Upper lobe of right lung (tissue), 1 donor: ENCODE results near the gene POT1. TPM values are rescaled to one million over a fixed set of nuclear protein-coding genes. Genes with fewer than 3 reads are reported as not detected.

Source experiments
- ATAC-seq: fragments of 200-7000 bp; cut with Tn5 transposase; one replicate; pipeline ENCODE4 v1.9.1; 2020; ENCODE audit warnings: mild to moderate bottlenecking, moderate library complexity
- DNase-seq: peaks from one replicate; pipeline ENCODE4 v3.0.0-alpha.2; 2020
- H3K27ac ChIP-seq: fragments of 200-600 bp; one replicate; pipeline ENCODE4 v1.8.0; 2022
- H3K27me3 ChIP-seq: fragments of 200-600 bp; one replicate; pipeline ENCODE4 v1.8.0; 2022; ENCODE audit warnings: mild to moderate bottlenecking
- H3K36me3 ChIP-seq: fragments of 200-600 bp; one replicate; pipeline ENCODE4 v1.8.0; 2022
- H3K4me1 ChIP-seq: fragments of 200-600 bp; one replicate; pipeline ENCODE4 v1.8.0; 2022
- H3K4me3 ChIP-seq: fragments of 200-600 bp; one replicate; pipeline ENCODE4 v1.8.0; 2022; ENCODE audit warnings: mild to moderate bottlenecking
- H3K9me3 ChIP-seq: fragments of 200-600 bp; one replicate; pipeline ENCODE4 v1.8.0; 2022
- CTCF ChIP-seq: fragments of 200-600 bp; IDR thresholded peaks from one replicate; pipeline ENCODE4 v1.8.0; 2022; ENCODE audit warnings: antibody characterized with exemption
- intact Hi-C: fragments of 100-400 bp; cut with DNase I; formaldehyde crosslinking; loops from one replicate; pipeline ENCODE4 v1.11.0; 2022
- total RNA-seq: library from RNA; stranded (reverse); fragmentation: NEBNext Ultra II Directional; extraction: Animal tissue kit (Norgen Biotek cat#: 25700); gene quantifications from one replicate; pipeline ENCODE4 v1.2.1, GENCODE V29; 2021
- donor health status: DM: no; HTN: yes; CAD: no; lungs with severe emphysema.

POT1 gene
- total RNA-seq, 1 donor from 2014 or later: 15.7 TPM

DNA sequence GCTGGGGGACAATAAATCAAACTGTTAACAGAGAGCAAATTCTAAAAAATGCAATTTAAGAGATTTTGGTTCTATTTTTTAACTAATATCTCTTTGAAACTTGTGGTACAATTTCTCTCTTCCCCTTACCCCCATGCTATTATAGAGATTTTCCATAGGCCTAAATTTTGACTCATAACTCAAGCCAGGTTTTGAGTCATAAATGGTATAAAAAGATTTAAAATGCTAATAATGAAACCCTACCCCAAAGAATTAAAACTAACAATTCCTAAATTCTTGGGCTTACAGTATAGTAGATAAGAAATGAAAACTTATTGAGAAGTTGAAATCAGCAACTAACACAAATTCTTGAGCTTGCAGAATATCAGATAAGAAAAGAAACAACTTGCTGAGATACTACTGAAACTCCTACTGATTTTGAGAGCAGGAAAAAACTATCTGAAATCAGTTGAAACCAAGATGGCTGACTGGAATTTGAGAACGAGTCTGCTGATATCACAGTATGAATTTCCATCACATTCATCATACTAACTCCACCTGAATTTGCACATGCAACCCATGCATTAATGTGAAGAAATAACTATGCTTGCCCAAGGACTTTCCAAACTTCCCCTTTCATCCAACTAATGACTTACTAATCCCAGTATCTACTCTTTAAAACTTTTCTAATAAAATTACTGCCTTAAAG, 36.3 kb downstream of the POT1 start:
- DNase-seq (no peak), ATAC-seq (no peak)
- H3K36me3 ChIP-seq: peaks cover 38% of the 10 kb centered on the region
- no peaks in the 10 kb centered on the region for H3K9me3 ChIP-seq
- H3K27ac ChIP-seq: no peak overlapping the region
- H3K4me1 ChIP-seq: no peaks in the 10 kb centered on the region
- no peaks in the 10 kb centered on the region for H3K27me3 ChIP-seq
- intact Hi-C loops: no loop called here
- no peak overlapping the region for H3K4me3 ChIP-seq
- TF ChIP-seq CTCF: no peak

DNA sequence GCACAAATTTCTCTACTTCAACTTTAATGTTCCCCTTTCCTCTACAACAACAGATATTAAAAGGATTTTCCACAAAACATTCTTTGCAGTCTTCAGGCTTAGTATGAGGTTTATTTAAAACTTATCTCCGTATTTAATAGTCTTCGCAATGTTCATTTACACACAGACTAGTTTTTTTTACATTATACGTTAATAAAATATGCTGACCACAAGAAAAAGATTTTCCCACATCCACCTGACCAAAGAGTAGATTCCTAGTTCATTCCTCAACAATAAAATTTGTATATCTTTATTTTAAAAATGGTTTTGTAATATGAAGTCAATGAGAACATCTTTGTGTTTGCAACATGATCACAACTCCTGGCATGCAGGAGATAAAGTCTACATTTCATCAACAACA, 42.4 kb downstream of the POT1 start:
- H3K27me3 ChIP-seq: no peaks in the 10 kb centered on the region
- DNase-seq (no peak), ATAC-seq (no peak)
- H3K9me3 ChIP-seq: no peaks in the 10 kb centered on the region
- H3K4me1 ChIP-seq: no peaks in the 10 kb centered on the region
- TF ChIP-seq CTCF: no peak
- intact Hi-C loops: no loop called here
- H3K36me3 ChIP-seq: peaks cover 32% of the 10 kb centered on the region
- H3K27ac ChIP-seq: no peak overlapping the region
- no peak overlapping the region for H3K4me3 ChIP-seq

- Histone ChIP-seq H3K27ac (no peak overlapping the region), H3K27me3 (no peaks in the 10 kb centered on the region), H3K9me3 (no peaks in the 10 kb centered on the region), H3K4me3 (no peak overlapping the region), H3K36me3 (no peaks in the 10 kb centered on the region), H3K4me1 (no peaks in the 10 kb centered on the region)
- intact Hi-C loops: no loop called here
- TF ChIP-seq CTCF: no peak
- DNase-seq (no peak), ATAC-seq (no peak)
Measured at GRCh38 chr7:124881981-124882380, 47.6 kb downstream of the POT1 start.

GRCh38 chr7:124879771-124880170, 49.9 kb downstream of the POT1 start:
- no peaks in the 10 kb centered on the region for H3K9me3 ChIP-seq
- DNase-seq: no peak
- intact Hi-C loops: no loop called here
- no peak for ATAC-seq
- no peaks in the 10 kb centered on the region for H3K27me3 ChIP-seq
- no peaks in the 10 kb centered on the region for H3K36me3 ChIP-seq
- H3K4me3 ChIP-seq: no peak overlapping the region
- TF ChIP-seq CTCF: no peak
- no peaks in the 10 kb centered on the region for H3K4me1 ChIP-seq
- no peak overlapping the region for H3K27ac ChIP-seq

DNA sequence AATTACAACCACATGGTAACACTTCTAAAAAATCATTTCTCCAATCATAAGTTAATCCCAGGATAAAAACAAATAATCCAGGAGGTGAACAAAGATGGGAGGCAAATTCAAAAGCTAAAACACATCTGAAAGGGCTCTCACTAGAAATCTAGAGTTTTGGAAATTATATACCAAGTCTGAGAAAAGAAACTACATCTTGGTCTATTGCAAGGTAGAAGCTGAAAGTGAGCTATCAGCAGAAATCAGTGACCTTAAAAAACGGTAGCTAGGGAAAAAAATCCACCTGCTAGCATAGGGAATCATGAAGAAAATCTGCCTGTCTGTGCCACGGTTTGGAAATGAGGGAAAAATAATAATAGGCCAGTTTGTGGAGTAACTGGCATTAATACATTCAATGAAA, 50.5 kb downstream of the POT1 start:
- intact Hi-C loops: no loop called here
- Histone ChIP-seq H3K9me3 (no peaks in the 10 kb centered on the region), H3K4me1 (no peaks in the 10 kb centered on the region), H3K4me3 (no peak overlapping the region), H3K36me3 (no peaks in the 10 kb centered on the region), H3K27ac (no peak overlapping the region), H3K27me3 (no peaks in the 10 kb centered on the region)
- no peak for TF ChIP-seq CTCF
- no peak for DNase-seq
- no peak for ATAC-seq

DNA sequence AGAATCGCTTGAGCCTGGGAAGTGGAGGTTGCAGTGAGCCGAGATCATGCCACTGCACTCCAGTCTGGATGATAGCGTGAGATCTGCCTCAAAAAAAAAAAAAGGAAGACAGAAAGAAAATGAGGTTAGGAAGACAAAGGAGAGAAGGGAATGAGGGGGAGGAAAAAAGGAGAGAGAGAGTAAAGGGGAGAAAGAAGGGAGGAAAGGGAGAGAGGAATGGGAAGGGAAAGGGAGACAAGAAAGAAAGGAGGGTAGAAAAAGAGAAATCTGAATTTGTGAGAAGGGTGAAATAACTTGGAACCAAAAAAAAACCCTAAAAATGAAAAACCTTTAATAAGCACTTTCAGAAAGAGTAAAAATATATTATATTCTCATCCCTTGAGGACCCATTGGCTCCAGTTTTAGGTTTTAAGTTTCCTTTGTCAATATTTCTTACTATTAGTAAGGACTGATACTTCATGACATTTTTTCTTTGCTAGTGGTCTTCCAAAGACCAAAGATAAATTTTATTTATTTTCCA, 54.9 kb downstream of the POT1 start:
- intact Hi-C loops: no loop called here
- H3K27me3 ChIP-seq: no peaks in the 10 kb centered on the region

More for the DNA sequence above, 54.9 kb downstream of the POT1 start:
- Histone ChIP-seq H3K9me3 (no peaks in the 10 kb centered on the region), H3K27ac (no peak overlapping the region), H3K36me3 (no peaks in the 10 kb centered on the region), H3K4me3 (no peak overlapping the region), H3K4me1 (no peaks in the 10 kb centered on the region)
- DNase-seq (no peak), ATAC-seq (no peak)
- TF ChIP-seq CTCF: no peak
